Mononuclear cell (primary cell): Measurements from ENCODE around the gene TOMM5. TPM values are rescaled to one million over a fixed set of nuclear protein-coding genes. Genes with fewer than 3 reads are reported as not detected.

Experiments used
- H3K27me3 ChIP-seq: 2 replicates; pipeline ENCODE4 v1.6.0; 2011; ENCODE audit warnings: low read length, control low read depth; ENCODE audit not compliant: insufficient read depth
- H3K4me1 ChIP-seq: 2 replicates; pipeline ENCODE4 v1.5.1; 2011; ENCODE audit warnings: mild to moderate bottlenecking, low read length, control low read depth; ENCODE audit not compliant: insufficient read depth
- H3K4me3 ChIP-seq: 2 replicates; pipeline ENCODE4 v1.5.1; 2011; ENCODE audit warnings: mild to moderate bottlenecking, low read length, moderate library complexity
- H3K9me3 ChIP-seq: 2 replicates; pipeline ENCODE4 v1.5.1; 2011; ENCODE audit warnings: low read depth, mild to moderate bottlenecking, control low read depth, low read length
- total RNA-seq: library from RNA; depleted of rRNA; stranded (reverse); fragments of >200 nt; gene quantifications from one replicate; pipeline ENCODE4 v1.2.3, GENCODE V29; 2012

Gene TOMM5
- total RNA-seq, 1 donor = 37.5 TPM

- peaks cover 20% of the 10 kb centered on the region for H3K4me1 ChIP-seq
- H3K9me3 ChIP-seq = no peaks in the 10 kb centered on the region
- H3K4me3 ChIP-seq = no peak overlapping the region
- H3K27me3 ChIP-seq = no peaks in the 10 kb centered on the region
Observed at GRCh38 chr9:37587521-37587920, 4.9 kb downstream of the TOMM5 start.

- H3K9me3 ChIP-seq = no peaks in the 10 kb centered on the region
- no peaks in the 10 kb centered on the region for H3K27me3 ChIP-seq
- no peak overlapping the region for H3K4me3 ChIP-seq
- no peaks in the 10 kb centered on the region for H3K4me1 ChIP-seq
Observed at GRCh38 chr9:37583522-37584121, 8.8 kb downstream of the TOMM5 start.

GRCh38 chr9:37582548-37583157, 9.7 kb downstream of the TOMM5 start:
- Histone ChIP-seq H3K4me1 (no peaks in the 10 kb centered on the region), H3K9me3 (no peaks in the 10 kb centered on the region), H3K4me3 (no peak overlapping the region), H3K27me3 (no peaks in the 10 kb centered on the region)

GRCh38 chr9:37575921-37576721, 16.3 kb downstream of the TOMM5 start, which contains the start of gene FBXO10:
Gene FBXO10 (minus strand): TSS chr9:37576380. CDS start chr9:37541768, 34,612 bp downstream.
- peaks cover 3% of the 10 kb centered on the region for H3K27me3 ChIP-seq
- H3K4me3 ChIP-seq = peak within 1 kb of the TSS; percentile 56
- H3K4me1 ChIP-seq = peaks cover 25% of the 10 kb centered on the region
- H3K9me3 ChIP-seq = no peaks in the 10 kb centered on the region

GRCh38 chr9:37575511-37575914, 16.9 kb downstream of the TOMM5 start:
- Histone ChIP-seq H3K4me1 (peaks cover 25% of the 10 kb centered on the region), H3K4me3 (peak overlapping the region; percentile 56), H3K9me3 (no peaks in the 10 kb centered on the region), H3K27me3 (peaks cover 3% of the 10 kb centered on the region)

- Histone ChIP-seq H3K4me3 (no peak overlapping the region), H3K4me1 (peaks cover 25% of the 10 kb centered on the region), H3K27me3 (peaks cover 3% of the 10 kb centered on the region), H3K9me3 (no peaks in the 10 kb centered on the region)
Observed at GRCh38 chr9:37575001-37575400, 17.4 kb downstream of the TOMM5 start.

- H3K9me3 ChIP-seq = no peaks in the 10 kb centered on the region
- H3K4me3 ChIP-seq = no peak overlapping the region
- peaks cover 3% of the 10 kb centered on the region for H3K27me3 ChIP-seq
- H3K4me1 ChIP-seq = peaks cover 25% of the 10 kb centered on the region
Observed at GRCh38 chr9:37574241-37574721, 18.1 kb downstream of the TOMM5 start.

DNA sequence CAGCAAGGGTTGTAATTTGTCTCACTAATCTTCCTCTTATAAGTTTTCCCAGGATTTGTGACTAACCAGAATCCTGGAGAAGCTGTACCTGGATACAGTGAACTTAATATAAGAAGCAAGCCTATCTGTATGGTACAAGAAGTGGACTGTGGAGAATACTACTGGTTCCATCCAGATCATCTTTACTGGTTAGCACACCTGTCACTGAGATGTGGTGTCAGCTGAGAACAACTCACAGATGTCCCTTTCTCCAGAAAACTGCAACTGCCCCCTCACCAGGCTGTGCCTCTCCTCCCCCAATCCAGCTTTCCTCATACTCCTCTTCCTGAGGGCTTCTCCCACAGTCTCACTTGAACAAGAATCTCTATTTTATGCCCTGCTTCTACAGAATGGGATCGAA, 21.1 kb downstream of the TOMM5 start:
- Histone ChIP-seq H3K27me3 (peaks cover 3% of the 10 kb centered on the region), H3K4me1 (peaks cover 18% of the 10 kb centered on the region), H3K4me3 (no peak overlapping the region), H3K9me3 (no peaks in the 10 kb centered on the region)

DNA sequence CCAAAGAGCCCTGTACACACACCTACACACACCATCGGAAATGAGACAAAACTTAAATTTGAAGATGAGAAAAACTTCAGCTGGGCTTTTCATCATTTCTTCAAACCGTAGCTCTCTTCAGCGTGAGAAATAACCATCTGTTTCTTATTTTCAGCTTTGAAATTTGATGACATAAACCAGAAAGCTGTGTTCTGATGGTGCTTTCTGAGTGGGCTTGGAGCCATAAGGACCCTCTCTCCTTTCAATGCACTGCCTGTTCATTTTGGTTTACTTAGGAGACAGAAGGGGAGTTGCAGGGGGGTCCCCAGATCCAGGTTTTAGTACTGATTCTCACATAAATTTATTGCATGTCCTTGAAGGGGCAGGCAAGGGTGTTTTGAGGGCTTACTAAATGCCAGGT, 25.7 kb downstream of the TOMM5 start:
- no peaks in the 10 kb centered on the region for H3K27me3 ChIP-seq
- H3K4me1 ChIP-seq = no peaks in the 10 kb centered on the region
- H3K4me3 ChIP-seq = no peak overlapping the region
- H3K9me3 ChIP-seq = no peaks in the 10 kb centered on the region

- Histone ChIP-seq H3K4me1 (no peaks in the 10 kb centered on the region), H3K4me3 (no peak overlapping the region), H3K27me3 (no peaks in the 10 kb centered on the region), H3K9me3 (no peaks in the 10 kb centered on the region)
Observed at GRCh38 chr9:37565661-37566618, 26.5 kb downstream of the TOMM5 start.

DNA sequence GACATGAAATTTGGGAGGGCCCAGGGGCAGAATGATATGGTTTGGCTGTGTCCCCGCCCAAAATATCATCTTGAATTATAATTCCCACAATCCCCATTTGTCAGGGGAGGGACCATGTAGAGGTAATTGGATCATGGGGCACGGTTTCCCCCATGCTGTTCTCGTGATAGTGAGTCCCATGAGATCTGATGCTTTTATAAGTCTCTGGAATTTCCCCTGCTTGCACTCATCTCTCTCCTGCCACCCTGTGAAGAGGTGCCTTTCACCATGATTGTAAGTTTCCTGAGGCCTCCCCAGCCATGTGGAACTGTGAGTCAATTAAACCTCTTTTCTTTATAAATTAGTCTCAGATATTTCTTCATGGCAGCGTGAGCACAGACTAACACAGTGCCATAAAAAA, 27.5 kb downstream of the TOMM5 start:
- H3K9me3 ChIP-seq = no peaks in the 10 kb centered on the region
- H3K4me1 ChIP-seq = no peaks in the 10 kb centered on the region
- no peaks in the 10 kb centered on the region for H3K27me3 ChIP-seq
- H3K4me3 ChIP-seq = no peak overlapping the region

GRCh38 chr9:37563806-37564513, 28.4 kb downstream of the TOMM5 start:
- H3K4me1 ChIP-seq = no peaks in the 10 kb centered on the region
- no peaks in the 10 kb centered on the region for H3K9me3 ChIP-seq
- no peaks in the 10 kb centered on the region for H3K27me3 ChIP-seq
- no peak overlapping the region for H3K4me3 ChIP-seq

GRCh38 chr9:37562826-37563225, 29.6 kb downstream of the TOMM5 start:
- Histone ChIP-seq H3K4me1 (no peaks in the 10 kb centered on the region), H3K4me3 (no peak overlapping the region), H3K27me3 (no peaks in the 10 kb centered on the region), H3K9me3 (no peaks in the 10 kb centered on the region)

DNA sequence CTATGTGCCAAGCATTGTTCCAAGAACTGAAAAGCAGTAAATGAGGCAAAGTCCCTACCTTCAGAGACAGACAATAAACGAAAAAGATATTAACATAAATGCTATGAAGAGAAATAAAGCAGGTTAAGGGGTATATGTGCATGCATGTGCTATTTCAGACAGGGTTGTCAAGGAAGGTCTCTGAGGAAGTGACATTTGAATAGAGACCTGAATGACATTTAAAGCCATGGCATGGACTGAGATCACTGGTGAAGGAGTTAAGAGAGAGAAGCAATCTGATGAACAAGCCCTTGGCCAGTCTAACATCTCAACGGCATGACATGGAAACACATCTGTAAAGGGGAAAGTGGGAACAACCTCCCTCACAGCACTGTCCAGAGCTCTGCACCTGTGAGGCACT, 30.7 kb downstream of the TOMM5 start:
- Histone ChIP-seq H3K4me1 (no peaks in the 10 kb centered on the region), H3K27me3 (no peaks in the 10 kb centered on the region), H3K9me3 (no peaks in the 10 kb centered on the region), H3K4me3 (no peak overlapping the region)
